ENCODE data around the gene BRD9.

DNA sequence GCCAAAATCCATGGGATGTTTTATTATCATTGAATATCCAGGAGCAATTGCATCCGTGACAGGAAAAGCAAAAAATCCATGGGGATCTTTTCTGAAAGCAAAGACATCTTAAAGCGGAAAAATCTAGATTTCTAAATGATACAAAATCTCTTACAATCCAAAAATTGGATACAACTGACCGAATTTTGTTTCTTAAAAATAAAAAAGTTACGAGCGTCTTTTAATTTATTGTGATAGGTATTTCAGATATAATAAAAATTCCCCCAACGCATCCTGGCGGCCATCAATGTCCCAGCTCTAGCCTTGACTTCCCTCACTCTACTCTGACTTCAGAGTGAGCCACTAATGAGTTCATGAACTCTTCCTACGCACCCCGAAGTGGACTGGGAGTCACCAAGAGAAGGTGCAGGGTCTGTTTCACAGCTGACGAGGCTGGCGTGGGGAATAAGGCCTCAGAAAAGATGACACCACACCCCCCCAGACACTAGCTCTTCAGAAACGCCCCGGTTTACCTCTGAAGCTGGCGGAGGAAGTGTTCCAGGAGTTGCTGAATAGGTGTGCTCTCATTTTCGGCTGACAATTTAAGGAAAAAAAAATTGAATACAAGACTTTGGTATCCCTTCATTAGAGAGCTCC is 3.4 kb downstream of the BRD9 start:
- TF ChIP-seq, protein P1, sequence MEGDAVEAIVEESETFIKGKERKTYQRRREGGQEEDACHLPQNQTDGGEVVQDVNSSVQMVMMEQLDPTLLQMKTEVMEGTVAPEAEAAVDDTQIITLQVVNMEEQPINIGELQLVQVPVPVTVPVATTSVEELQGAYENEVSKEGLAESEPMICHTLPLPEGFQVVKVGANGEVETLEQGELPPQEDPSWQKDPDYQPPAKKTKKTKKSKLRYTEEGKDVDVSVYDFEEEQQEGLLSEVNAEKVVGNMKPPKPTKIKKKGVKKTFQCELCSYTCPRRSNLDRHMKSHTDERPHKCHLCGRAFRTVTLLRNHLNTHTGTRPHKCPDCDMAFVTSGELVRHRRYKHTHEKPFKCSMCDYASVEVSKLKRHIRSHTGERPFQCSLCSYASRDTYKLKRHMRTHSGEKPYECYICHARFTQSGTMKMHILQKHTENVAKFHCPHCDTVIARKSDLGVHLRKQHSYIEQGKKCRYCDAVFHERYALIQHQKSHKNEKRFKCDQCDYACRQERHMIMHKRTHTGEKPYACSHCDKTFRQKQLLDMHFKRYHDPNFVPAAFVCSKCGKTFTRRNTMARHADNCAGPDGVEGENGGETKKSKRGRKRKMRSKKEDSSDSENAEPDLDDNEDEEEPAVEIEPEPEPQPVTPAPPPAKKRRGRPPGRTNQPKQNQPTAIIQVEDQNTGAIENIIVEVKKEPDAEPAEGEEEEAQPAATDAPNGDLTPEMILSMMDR (IDR thresholded peaks at IDR 0.05), result no peak
- TF ChIP-seq POLR2A (IDR thresholded peaks at IDR 0.05; ENCODE audit: low read depth) (no peak), EP300 (IDR thresholded peaks at IDR 0.05) (no peak), POLR2AphosphoS5 (IDR thresholded peaks at IDR 0.05) (no peak)

Data from esophagus muscularis mucosa (tissue), 4 donors.